Hematopoietic multipotent progenitor cell (in vitro differentiated cells): ENCODE results near the gene C1QTNF1. TPM values are rescaled to one million over a fixed set of nuclear protein-coding genes. Genes with fewer than 3 reads are reported as not detected.

Experiments
- DNase-seq, 3 donors: peaks; one replicate each; pipeline ENCODE4 v3.0.0-alpha.2; 2011 to 2015; ENCODE audit warnings: low read depth in 2 of 3, low spot score in 2 of 3
- total RNA-seq: library from RNA; depleted of rRNA; stranded (reverse); fragments of >200 nt; gene quantifications from one replicate; pipeline ENCODE4 v1.2.3, GENCODE V29; 2012

Gene C1QTNF1
- total RNA-seq, 1 donor = 0.54 TPM

DNA sequence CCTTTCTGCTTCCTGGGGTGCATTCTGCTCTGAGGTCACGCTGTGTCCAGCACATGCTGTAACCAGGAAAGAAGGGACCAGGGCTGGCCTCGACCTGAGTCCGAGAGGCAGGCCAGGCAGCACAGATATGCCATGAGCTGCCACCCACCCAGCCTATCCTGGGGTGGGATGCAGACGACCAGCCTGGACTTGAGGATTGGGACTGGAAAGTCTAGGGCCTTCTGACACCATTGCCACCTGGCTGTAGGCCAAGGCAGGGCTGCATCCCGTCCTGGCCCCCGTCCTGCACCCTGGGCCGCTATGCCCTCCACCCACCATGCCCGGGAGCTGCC lies 65.0 kb downstream of the C1QTNF1 start:
- no peak for DNase-seq

- no peak for DNase-seq
Observed at GRCh38 chr17:79089720-79090442, 65.9 kb downstream of the C1QTNF1 start.

DNA sequence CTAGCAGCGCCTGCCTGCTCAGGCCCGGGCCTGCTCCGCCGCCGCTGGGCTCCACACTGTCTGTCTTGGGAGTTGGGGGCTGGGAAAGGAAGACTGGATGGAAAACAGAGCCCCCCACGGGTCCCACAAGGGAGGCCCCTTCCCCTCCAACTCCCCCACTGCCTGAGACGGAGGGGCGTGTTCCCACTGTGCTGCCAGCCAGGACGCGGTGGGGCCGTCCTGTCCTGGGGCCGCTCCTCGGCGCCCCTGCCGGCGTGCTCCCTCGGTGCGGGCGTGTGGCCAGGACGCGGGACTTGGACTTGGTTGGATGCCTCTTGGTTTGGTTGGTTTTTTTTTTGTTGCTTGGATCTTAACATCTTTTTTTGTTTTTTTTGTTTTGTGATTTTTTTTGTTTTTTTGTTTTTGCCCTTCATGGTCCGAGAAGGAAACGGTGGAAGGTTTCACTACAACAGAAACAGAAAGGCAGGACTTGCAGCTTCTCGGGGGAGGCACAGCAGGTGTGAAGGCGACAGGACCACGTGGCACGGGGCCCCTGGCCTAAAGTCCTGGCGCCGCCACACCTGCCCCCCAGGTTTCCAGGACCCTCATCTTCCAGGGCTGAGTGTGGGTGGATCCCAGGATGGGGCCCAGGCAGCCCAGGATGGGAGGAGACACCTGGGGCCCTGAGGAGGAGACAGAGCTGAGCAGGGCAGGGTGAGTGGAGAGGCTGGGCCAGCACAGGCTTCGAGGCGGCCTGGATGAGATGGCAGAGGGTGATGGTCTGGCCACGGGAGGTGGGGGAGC lies 66.7 kb downstream of the C1QTNF1 start:
- DNase-seq = no peak

- DNase-seq = no peak
Observed at GRCh38 chr17:79091226-79091670, 67.3 kb downstream of the C1QTNF1 start.

DNA sequence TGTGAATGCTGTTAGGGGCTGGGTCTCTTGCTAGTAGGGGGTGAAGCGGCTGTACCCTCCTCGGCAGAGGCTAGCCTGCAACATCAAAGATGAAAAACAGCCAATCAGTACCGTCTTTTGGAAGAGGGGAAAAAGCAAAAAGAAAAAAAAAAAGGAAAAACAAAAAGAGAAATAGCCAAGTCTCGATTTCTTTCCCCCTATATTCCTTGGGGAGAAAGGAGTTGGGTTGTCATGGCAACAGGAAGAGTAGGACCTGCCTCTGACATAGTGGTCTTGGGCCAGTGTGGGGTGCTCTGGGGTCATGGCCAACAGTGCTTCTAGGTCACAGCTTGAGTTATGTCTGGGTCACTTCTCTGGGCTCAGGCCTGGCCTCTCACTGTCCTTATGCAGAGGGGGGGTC lies 68.6 kb downstream of the C1QTNF1 start:
- DNase-seq = no peak

- no peak for DNase-seq
Observed at GRCh38 chr17:79093270-79093669, 69.3 kb downstream of the C1QTNF1 start.

DNA sequence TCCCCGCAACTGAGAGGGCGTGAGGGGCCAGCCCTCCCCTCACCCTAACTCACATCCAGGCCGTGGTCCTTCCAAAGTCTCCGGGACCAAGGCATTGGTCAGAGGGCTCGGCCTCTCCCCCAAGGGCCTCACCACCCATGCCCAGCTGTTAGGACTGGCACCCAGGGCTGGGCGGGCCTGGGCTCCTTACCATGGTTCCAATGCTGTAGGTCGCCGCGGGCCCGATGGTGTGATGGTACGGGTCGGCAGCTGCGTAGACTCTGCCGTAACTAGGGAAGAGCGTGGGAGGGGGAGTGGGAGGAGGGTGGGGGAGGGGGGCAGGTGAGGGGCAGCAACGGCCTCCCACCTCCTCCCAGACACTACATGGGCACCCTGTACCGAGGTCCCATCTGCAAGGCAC lies 70.3 kb downstream of the C1QTNF1 start:
- DNase-seq = no peak

DNA sequence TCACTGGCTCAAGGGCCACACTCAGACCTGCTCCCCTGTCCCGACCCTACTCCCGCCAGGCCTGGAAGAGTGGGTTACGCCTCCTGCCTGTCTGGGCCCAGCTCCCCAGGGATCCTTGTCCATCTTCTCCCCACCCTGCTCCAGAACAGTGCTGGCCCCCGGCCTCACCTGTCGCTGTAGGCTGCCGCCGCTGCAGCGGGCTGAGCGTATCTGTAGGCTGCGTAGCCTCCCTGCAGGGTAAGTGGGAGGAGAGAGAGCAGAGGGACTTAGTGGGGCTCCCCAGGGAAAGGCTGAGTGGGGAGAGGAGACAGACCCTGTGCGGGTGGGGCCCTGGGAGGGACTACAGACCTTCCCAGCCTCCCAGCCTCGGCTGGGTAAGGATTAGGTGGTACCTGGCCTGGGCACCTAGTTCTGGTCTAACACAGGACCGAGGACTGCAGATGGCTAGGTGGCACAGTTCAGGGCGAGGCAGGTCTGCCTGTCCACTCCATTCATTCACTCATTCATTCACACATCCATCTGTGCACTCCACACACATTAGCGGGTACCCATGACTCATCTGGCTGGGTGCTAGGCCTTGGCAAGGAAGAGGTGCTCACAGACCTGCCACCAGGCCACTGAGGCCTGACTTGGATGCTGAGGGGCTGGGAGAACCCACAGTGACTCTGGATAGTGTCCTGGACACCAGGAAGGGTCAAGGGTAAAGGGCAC lies 71.5 kb downstream of the C1QTNF1 start:
- no peak for DNase-seq

DNA sequence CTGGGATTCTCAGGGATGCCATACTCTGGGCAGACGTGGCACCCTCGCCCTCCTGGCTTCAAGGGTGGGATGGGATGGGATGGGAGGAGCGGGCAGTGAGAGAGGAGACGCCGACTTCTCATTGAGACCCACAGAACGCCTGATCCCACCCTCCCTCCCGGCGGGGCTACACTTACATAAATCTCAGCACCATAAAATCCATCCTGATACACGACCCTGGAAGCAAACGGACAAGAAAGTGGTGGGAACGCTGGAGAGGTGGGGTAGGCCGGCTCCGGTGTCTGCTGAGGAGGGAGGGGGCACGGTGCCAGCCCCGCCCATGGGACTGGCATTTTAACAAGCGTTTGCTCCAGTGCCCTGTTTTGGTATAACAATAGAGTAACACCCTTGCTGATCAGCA lies 72.5 kb downstream of the C1QTNF1 start:
- DNase-seq = no peak

DNA sequence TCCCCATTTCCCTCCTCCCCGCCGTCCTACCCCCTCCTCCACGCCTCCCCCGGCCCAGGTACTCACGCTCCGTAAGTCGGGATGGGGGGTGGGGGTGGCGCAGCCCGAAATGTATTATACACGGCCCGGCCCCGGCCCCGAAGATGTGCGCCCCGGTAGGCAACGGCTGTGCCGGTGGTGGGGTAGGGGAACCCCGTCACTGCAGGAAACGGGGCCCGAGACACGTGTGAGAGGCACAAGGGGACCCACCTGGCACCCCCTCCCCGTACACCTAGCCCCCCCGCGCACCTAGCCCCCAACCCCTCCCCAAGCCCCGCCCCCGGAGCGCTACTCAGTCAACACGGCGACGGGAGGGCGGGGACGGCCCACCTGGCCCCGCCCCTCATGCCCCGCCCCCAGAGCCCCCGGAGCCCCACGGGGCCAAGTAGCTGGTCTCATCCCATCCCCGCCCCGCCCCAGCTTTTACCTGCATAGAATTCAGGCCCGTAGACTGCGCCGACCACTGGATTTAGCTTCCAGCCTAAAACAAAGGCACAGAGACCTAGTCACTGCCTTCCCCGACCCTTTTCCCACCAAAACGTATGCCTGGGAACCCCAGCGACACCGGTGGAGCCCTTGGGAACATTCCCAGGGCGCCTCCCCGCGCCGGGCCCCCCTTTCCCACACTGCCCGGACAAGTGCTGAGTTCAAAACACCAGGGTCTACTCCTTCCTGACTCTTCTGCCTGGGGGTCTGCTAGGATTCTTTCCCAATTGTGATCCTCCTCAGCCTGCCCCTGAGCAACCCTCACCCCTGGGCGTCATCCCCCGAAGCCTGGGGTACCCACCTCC lies 73.5 kb downstream of the C1QTNF1 start:
- no peak for DNase-seq

GRCh38 chr17:79098282-79098867 lies 74.4 kb downstream of the C1QTNF1 start:
- DNase-seq = no peak

Other genes with a start within 250 kb of the C1QTNF1 start
- gene CYTH1, start 241.9 kb upstream of the C1QTNF1 start, total RNA-seq = 49.0 TPM
- gene USP36, start 183.4 kb upstream of the C1QTNF1 start, total RNA-seq = 67.3 TPM
- gene CEP295NL, start 121.0 kb upstream of the C1QTNF1 start, total RNA-seq = 1.6 TPM
- gene TIMP2, start 98.8 kb upstream of the C1QTNF1 start, total RNA-seq = 29.6 TPM
- 51.4 TPM for gene LGALS3BP, start 44.2 kb upstream of the C1QTNF1 start, total RNA-seq
- gene CANT1, start 14.4 kb upstream of the C1QTNF1 start, total RNA-seq = 70.8 TPM
- gene ENGASE, start 50.7 kb downstream of the C1QTNF1 start, total RNA-seq = 57.4 TPM